Measurements from ENCODE around the gene MAPKAPK3.

The MAPKAPK3 gene

GRCh38 chr3:50617096-50617791, at the start of gene MAPKAPK3:
TSS of gene MAPKAPK3 (plus strand) at chr3:50617151. CDS start at chr3:50617566, 415 bp downstream.
- no peak for DNase-seq

- DNase-seq = no peak
Observed at GRCh38 chr3:50567386-50568167, 49.4 kb upstream of the MAPKAPK3 start, which contains the start of gene C3orf18. TSS of gene C3orf18 (minus strand) at chr3:50567747. CDS start at chr3:50565699, 2,048 bp downstream.

GRCh38 chr3:50568947-50569749, 47.8 kb upstream of the MAPKAPK3 start, which contains the start of gene HEMK1:
TSS of gene HEMK1 (plus strand) at chr3:50569522. CDS start at chr3:50571105, 1,583 bp downstream.
- DNase-seq = no peak

GRCh38 chr3:50570508-50571279, 46.3 kb upstream of the MAPKAPK3 start:
- no peak for DNase-seq

- DNase-seq = no peak
Observed at GRCh38 chr3:50571486-50571885, 45.5 kb upstream of the MAPKAPK3 start.

GRCh38 chr3:50572158-50572557, 44.8 kb upstream of the MAPKAPK3 start:
- no peak for DNase-seq

GRCh38 chr3:50572801-50573371, 44.1 kb upstream of the MAPKAPK3 start:
- DNase-seq = no peak

GRCh38 chr3:50573566-50574443, 43.1 kb upstream of the MAPKAPK3 start:
- no peak for DNase-seq

- no peak for DNase-seq
Observed at GRCh38 chr3:50574444-50574831, 42.5 kb upstream of the MAPKAPK3 start.

GRCh38 chr3:50575372-50575771, 41.6 kb upstream of the MAPKAPK3 start:
- DNase-seq = no peak

GRCh38 chr3:50577348-50577747, 39.6 kb upstream of the MAPKAPK3 start:
- no peak for DNase-seq

GRCh38 chr3:50580683-50581458, 36.1 kb upstream of the MAPKAPK3 start:
- DNase-seq = no peak

- DNase-seq = no peak
Observed at GRCh38 chr3:50581459-50581842, 35.5 kb upstream of the MAPKAPK3 start.

- DNase-seq = no peak
Observed at GRCh38 chr3:50582083-50582482, 34.9 kb upstream of the MAPKAPK3 start.

- DNase-seq = no peak
Observed at GRCh38 chr3:50583897-50584296, 33.1 kb upstream of the MAPKAPK3 start.

GRCh38 chr3:50584391-50584790, 32.6 kb upstream of the MAPKAPK3 start:
- no peak for DNase-seq

GRCh38 chr3:50585919-50586762, 30.8 kb upstream of the MAPKAPK3 start:
- no peak for DNase-seq

- no peak for DNase-seq
Observed at GRCh38 chr3:50586763-50587070, 30.2 kb upstream of the MAPKAPK3 start.

GRCh38 chr3:50587373-50587772, 29.6 kb upstream of the MAPKAPK3 start:
- DNase-seq = no peak
